NCI-H526 (cell line): ENCODE data around the gene PREX1.
A peak's percentile ranks its signal among the peaks of the same experiment; 100 is the strongest.
"Not testable (repeated sequence)": the region's sequence is repeated elsewhere in the genome, so short reads cannot be mapped to it uniquely, and the experiment has no call there.

Experiments
- DNase-seq, 2 experiments: peaks; one replicate each; lab custom pipeline; 2025; lab: John Stamatoyannopoulos, UW

The PREX1 gene, protein sequence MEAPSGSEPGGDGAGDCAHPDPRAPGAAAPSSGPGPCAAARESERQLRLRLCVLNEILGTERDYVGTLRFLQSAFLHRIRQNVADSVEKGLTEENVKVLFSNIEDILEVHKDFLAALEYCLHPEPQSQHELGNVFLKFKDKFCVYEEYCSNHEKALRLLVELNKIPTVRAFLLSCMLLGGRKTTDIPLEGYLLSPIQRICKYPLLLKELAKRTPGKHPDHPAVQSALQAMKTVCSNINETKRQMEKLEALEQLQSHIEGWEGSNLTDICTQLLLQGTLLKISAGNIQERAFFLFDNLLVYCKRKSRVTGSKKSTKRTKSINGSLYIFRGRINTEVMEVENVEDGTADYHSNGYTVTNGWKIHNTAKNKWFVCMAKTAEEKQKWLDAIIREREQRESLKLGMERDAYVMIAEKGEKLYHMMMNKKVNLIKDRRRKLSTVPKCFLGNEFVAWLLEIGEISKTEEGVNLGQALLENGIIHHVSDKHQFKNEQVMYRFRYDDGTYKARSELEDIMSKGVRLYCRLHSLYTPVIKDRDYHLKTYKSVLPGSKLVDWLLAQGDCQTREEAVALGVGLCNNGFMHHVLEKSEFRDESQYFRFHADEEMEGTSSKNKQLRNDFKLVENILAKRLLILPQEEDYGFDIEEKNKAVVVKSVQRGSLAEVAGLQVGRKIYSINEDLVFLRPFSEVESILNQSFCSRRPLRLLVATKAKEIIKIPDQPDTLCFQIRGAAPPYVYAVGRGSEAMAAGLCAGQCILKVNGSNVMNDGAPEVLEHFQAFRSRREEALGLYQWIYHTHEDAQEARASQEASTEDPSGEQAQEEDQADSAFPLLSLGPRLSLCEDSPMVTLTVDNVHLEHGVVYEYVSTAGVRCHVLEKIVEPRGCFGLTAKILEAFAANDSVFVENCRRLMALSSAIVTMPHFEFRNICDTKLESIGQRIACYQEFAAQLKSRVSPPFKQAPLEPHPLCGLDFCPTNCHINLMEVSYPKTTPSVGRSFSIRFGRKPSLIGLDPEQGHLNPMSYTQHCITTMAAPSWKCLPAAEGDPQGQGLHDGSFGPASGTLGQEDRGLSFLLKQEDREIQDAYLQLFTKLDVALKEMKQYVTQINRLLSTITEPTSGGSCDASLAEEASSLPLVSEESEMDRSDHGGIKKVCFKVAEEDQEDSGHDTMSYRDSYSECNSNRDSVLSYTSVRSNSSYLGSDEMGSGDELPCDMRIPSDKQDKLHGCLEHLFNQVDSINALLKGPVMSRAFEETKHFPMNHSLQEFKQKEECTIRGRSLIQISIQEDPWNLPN (N-terminal part only)

DNA sequence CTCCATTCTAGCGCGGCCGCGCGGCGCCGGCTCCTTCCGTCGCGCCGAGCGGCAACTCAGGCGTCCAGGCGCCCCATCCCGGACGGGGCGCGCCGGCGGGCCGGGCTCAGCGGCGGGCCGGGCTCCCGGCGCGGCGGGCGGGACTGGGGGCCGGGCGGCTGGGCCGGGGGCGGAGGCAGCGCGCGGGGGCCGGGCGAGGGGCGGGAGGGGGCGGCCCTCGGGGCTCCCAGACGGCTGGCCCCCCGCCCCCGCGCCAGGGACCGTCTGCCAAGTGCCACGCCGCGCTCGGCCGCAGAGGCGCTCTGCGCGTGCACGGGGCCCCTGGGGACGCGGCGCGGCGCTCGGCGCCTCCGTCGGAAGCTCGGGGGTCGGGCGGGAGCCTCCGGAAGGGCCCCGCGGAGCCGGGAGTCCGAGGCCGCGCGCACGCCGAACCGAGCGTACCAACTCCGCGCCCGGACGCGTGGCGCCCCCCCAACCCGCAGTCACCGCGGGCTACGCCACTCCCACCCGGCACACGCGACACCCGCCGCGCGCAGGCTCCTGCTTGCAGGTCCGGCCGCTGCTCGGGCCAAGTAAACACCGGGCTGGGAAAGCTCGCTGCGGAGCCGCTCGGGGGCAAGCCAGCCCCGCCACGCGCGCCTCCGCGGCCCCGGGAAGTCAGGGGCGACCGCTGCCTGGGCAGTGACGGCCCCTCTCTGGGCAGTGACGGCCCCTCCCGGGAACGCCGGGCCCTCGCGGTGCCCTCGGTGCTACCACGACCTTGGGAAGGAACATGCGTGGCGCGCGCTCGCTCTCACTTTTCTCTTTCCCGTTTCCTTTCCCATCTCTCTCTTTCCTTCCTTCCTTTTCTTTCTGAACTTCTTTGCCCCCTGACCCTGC lies at the start of gene PREX1:
Gene PREX1 (minus strand): TSS at position 145 of the 879 bp plus-strand sequence. CDS start 139 bp downstream, at position 6.
- peak; percentile 42 to 95 for DNase-seq

DNA sequence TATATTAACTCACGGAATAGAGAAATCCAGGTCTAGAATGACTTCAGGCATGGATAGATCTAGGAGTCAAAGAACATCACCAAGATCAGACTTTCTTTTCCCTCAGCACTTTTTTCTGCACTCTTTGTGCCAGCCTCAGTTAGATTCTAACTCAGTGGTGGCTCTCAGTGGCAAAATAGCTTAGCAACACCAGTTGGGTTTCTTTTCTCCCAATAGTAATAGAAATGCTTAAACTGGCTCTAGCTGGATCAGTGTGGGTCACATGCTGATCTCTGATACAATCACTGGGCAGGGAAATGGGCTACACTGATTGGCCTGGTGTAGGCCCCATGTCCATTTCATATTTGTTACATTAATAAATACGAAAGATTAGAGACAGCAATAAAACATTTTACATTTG lies 49.5 kb upstream of the PREX1 start:
- DNase-seq: no peak

DNA sequence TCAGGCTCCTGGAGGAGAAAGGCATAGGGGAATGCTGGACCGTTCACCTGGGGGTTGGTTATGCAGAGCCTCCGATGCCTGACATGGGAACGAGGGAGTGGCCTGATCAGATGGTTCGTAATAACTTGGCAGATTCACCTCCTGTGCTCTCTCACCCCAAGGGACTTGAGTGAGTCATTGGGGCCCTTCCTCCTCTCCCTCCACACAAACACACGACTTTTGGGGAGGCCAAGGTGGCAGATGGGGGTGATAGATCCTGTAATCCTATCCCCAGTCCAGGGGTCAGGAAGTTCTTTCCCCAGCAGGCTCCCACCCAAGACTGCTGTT lies 48.1 kb upstream of the PREX1 start:
- DNase-seq: no peak

DNA sequence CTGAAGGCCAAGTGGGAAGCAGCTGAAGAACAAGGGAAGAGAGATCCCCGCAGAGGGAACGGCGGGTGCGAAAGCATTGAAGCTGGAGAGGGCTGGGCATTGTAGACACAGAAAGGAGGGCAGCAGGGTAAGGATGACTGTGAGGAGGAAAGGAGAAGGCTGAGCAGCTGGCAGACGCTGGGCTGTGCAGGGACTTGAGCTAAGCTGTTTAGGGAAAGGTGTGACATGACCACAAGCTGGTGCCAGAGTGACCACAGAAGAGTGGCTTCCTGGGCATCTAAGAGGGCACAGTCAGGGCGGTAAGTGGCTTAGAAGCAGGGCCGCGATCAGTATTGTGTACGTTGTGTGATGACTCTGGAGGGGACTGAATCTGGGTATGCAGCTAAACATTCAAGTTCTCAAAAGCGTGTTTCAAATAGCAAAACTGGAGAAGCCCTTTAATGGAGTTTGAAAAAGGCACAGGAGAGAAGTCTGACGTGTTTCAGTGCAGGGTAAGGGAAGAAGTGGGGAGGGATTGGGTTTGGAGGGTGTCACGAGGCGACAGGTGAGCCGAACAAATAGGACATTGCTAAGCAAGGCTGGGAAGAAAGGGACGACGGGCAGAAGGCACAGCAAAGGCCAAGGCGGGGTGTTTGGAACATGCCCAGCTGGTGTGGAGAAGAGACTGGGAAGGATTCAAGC lies 47.6 kb upstream of the PREX1 start:
- DNase-seq: no peak

DNA sequence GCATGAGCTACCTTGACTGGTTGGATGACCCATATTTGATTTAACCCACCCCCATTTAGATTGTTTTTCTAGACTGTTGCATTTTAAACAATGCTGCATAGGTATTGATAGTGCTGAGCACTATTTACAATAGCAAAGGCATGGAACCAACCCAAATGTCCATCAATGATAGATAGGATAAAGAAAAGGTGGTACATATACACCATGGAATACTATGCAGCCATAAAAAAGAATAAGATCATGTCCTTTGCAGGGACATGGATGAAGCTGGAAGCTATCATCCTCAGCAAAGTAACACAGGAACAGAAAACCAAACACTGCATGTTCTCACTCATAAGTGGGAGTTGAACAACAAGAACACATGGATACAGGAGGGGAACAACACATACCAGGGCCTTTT lies 41.6 kb upstream of the PREX1 start:
- not testable (repeated sequence) for DNase-seq

DNA sequence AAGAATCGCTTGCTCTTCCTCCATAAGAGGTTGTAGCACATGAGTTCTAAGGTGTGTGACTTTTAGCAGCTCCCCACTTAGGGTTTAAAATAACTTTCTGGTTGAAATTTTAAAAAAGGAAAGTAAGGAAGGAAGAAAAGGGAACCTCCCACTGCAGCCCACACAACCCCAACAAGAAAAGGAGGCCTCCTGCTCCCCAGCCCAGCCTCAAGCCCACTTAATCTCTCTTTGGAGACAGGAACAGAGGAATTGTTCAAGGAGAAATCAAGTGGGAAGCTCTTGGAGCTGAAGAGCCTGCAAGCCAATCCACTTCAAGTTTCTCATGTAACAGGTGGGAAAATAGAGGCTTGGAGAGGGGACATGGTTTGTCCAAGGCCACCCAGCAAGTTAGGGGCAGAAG lies 39.1 kb upstream of the PREX1 start:
- DNase-seq: no peak

DNA sequence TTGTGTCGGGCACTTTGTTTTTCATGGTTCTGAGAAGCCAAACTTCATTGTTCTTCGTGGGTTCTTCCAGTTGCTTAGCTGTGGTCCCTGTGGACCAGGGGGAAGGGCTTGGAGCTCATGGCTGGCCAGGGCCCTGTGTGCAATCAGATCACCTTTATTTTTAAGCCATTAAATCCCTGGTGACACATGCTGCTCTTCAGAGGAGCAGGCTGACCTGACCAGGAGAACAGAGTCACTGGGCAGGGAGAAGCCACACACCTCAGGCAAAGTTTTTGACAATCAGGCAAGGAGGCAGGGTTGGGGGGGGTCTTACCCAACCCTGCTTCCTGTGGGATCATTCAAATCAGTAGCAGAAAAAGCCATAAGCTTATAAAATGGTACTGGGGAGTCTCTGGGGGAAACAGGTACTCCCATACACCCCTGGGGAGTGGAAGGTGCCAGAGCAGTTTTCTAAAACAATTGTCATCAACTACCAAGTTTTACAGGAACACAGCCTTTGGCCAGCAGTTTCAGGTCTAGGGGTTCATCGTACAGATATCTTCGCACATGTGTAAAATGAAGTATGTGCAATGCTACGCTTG lies 37.0 kb upstream of the PREX1 start:
- no peak for DNase-seq

DNA sequence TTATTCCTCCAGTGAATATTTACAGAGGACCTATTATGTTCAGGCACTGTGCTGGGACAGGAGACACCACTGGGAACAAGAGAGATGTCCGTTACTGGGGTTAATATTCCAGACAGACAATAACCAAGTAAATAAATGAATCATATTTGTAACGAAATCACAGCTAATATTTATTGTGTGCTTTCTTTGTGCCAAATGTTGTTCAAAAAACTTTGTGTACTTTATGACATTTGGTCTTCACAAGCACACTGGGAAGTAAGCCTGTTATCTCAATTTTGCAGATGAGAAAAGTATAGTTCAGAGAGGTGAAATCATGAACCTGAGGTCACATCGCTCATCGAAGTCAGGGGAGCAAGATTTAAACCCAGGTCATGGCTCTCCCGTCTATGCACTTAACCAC lies 36.5 kb upstream of the PREX1 start:
- no peak for DNase-seq

DNA sequence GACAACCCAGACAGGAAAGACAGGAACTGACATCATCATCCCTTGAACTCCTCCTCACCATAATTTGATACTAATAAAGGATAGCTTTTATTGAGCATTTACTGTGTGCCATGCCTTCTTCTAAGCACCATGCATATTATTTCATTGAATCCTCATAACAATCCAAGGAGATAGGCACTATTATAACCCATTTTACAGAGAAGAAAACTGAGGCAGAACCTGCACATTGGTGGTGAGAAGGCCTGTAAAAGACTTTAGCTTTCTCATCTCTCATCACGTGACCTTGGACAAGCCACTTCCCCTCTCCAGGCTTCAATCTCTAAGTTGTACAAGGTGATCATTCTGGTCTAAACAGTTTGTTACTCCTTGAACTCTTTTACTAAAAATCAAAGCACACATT lies 34.5 kb upstream of the PREX1 start:
- DNase-seq: no peak

DNA sequence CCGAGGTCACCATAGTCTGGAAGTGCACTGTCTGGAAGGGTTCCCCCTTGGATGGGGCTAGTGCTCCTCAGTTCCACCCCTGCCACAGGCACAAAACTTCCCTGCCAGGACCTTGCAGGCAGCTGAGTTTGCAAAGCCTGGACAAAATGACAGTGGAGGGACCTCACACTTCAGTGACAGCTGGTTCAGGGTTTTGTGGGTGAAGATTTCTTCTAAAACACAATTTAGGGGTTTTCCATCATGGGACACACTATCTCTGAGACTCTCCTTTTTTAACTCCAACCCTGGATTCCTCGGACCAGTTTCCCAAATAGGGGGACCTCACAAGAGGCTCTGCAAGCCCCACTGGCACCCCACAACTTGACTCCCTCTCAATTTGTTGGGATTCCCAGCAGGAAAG lies 33.6 kb upstream of the PREX1 start:
- no peak for DNase-seq

DNA sequence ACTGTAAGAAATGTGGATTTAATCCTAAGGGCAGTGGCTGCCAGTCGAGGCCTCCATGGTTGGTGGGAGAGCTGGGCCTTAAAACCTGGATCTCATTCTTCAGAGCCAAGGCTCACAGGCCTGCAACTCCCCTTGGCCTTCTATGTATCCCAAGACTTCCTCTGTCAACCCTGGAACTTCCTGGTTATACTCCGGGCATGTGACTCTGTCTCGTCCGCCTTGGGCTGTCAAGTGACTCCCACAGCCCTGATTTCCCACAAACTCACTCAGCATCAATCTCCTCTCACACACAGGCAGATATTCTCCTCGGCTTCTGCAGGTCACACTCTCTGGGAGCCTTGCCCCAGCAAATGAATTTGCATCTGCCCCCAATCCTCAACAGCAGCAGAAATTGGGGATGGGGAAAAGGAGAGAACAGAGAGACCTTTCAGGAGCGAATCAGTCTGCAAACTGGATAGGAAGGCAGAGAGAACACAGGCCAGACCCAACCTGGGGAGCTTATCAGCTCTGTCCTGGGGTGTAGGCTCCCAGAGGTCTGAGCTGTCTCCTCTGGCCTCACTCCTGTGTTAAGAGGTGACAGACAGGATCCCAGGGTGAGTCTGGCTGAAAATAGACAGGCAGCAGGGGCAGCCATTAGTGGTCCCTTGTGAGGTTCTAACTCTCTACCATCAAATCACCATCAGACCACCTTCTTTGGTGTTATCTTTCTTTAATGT lies 30.4 kb upstream of the PREX1 start:
- no peak for DNase-seq

DNA sequence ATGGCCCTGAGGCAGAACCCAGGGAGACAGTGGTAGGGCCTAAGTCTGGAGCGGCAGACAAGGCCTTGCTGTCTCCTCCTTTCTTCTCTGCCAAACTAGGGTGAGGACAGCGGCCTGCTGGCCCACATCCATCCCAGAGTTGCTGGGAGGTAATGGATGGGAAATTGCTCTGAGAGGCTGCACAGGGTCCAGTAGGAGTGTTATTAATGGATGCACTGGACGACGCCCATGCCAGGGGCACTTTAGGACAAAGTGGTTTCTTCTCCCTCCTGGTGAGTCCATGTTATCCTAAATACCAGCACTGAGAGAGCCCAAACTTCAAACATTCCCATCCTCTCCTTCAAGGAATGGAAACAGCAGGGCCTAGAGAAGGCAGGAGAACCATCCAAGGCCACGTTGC lies 28.3 kb upstream of the PREX1 start:
- DNase-seq: no peak

DNA sequence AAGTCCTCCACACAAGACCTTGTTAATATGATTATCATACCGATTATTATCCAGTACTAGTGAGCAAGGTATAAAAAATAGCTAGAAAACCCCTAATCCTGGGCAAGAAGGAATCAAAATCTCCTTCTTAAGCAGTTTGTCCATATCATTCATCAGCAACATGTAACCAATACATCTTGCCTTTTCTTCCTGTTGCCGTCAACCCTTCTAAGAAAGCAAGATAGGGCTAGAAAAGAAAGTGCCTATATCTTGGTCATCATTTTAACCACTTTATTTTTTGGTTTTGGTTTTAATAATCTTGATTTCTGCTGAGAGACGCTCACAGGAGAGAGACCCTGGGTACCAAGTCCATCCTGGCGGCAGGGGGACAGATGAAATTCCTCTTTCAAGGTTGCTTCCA lies 27.2 kb upstream of the PREX1 start:
- DNase-seq: no peak

DNA sequence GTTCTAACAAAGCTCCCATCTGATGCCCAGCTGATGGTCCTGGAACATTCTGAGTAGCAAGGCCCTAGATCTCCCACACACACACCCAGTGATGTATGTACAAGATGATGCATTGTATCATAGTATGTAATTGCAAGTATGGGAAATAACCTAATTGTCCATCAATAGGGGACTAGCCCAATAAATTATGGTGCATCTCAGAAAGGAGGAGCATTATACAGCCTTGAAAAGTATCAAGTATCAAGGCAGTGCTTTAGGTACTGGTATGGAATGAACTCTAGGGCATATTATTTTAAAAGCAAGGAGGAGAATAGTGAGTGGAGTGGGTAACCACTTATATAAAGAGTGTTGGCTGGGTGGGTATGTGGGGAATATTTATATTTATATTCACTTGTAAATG lies 24.8 kb upstream of the PREX1 start:
- no peak for DNase-seq

DNA sequence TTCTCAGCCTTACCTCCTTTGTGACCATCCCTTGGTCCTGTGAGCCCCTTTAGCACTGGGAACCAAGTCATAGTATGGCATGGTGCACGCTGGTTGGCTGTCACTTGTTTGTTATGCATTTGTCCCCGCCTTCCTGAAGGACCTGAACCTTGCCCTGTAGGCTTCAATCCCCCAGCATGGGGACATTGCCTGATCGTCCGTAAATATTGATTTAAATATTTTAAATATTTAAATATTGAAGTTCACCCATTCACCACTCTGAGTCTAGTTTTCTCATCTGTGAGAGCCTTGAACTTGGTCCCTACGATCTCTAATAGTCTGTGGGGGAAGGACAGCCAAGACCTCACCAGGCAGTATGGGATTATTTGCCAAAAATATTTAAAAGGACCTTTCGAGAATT lies 23.8 kb upstream of the PREX1 start:
- DNase-seq: no peak

DNA sequence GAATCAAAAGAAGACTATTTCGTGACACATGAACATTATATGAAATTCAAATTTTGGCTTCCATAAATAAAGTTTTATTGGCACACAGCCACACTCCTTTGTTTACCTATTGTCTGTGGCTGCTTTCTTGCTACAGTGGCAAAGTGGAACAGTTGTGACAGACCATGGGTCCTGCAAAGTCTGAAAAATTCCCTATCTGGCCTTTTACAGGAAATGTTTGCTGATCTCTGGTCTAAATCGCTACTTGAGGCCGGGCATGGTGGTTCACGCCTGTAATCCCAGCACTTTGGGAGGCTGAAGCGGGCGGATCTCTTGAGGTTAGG lies 23.1 kb upstream of the PREX1 start:
- no peak for DNase-seq

DNA sequence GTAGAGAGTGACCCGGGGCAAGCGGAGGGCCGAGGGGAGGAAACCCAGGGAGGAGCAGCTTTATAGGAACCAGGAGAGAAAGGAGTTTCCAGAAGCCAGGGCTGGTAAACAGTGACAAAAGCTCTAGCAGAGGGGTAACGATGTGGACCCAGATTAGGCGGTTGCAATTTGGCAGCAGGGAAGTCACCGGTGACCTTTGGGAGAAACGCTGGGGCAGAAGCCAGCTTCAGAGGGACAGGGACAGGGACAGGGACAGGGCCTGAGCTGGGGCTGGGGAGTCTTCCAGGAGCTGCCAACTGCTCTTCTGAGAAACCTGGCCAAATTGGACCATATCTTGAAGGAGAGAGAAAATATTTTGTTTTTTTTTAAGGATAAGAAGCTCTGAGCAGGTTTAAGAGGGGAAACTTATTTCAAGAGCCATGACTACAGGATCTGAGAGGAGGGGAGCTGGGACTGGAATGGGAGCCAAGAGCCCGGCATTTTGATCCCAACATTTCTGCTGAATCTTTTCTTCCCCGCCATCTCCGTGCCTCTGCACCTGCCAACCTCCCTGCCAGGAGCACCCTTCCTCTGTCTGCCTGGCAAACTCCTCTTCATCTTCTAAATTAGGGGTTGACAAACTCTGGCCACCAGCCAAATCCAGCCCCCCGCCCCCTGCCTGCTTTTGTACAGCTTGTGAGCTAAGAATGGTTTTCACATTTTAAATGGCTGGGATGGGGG lies 22.6 kb upstream of the PREX1 start:
- no peak for DNase-seq

DNA sequence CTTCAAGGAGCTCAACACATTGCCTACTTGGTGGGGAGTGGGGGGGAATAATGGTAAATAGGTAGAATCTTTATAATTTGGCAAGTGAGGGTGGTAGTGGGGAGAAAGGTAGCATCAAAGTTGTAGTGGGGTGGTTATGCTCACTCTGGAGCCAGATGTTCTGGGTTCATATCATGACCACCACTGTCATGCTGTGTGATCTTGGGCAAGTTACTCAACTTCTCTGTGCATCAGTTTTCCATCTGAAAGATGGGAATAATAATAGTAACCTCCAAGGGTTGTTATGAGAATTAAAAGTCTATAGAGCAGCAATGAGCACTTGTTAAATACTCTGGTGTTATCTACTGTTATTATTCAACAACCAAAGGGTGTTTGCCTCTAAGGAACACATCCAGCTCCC lies 22.0 kb upstream of the PREX1 start:
- no peak for DNase-seq

DNA sequence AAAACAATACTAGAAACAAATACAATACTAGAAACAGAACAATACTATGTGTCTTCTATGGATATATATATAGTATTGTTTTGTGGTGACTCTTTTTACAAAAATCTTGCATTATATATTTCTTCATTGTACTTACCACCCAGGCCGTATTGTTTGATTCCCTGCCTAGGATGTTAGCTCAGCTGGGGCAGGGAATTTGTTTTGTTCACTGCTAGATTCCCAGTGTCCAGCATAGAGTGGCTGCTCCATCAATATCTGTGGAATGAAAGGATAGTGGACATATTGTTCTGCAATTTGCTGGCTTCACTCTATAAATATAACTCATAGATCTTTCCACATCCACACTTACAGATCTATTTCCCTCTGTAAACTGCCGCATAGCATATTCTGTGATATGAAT lies 21.5 kb upstream of the PREX1 start:
- no peak for DNase-seq
